ENCODE data around the gene CCDC15.

The CCDC15 gene, protein sequence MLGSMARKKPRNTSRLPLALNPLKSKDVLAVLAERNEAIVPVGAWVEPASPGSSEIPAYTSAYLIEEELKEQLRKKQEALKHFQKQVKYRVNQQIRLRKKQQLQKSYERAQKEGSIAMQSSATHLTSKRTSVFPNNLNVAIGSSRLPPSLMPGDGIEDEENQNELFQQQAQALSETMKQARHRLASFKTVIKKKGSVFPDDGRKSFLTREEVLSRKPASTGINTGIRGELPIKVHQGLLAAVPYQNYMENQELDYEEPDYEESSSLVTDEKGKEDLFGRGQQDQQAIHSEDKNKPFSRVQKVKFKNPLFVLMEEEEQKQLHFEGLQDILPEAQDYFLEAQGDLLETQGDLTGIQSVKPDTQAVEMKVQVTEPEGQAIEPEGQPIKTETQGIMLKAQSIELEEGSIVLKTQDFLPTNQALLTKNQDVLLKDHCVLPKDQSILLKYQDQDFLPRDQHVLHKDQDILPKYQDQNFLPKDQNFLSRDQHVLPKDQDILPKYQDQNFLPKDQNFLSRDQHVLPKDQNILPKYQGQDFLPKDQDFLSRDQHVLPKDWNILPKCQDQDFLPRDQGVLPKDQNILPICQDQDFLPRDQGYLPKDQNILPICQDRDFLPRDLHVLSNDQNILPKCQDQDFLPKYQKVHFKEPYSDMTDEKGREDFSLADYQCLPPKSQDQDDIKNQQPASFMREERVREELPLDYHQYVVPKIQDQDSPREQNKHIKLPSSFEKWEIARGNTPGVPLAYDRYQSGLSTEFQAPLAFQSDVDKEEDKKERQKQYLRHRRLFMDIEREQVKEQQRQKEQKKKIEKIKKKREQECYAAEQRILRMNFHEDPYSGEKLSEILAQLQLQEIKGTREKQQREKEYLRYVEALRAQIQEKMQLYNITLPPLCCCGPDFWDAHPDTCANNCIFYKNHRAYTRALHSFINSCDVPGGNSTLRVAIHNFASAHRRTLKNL

DNA sequence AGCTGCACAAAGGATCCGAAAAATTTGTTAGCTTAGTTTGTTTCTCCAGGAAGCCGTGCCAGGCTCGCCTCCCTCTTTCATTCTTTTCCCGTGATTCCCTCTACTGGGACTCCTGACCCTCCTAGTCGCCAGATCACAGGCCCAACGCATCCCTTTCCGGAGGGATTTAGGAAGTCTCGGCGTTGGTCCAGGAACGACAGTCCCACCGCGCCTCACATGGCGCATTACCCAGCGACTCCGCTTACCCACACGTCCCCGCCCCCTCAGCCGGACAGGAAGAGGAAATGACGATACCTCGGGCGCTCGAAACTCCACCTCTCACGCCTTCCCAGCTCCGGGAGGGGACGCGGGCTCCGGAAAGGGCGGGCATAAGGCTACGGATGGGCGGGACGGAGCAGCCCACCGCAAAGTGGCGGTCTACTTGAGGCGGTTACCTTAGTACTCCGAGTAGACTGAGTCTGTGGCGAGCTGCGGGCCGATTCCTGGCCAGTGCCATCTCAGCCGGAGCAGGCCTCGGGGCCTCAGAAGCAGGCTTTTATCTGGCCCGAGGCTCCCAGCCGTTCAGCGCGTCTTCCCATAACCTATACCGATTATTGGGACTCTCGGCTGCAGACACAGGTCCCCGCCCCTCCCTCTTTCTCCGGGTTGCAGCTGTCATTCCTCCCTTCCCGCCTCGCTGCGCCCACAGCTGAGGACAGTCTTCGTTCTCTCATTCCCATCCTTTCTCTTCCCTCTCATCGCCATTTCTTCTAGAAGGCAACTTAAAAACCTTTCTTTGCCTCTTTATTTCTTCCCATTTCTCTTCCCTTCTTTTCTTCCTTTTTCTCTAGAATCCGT is at the start of gene CCDC15:
Gene CCDC15 (plus strand): TSS at position 450 of the 837 bp plus-strand sequence. CDS start 531 bp downstream, outside the sequence.
- DNase-seq, result peak; percentile 99

DNA sequence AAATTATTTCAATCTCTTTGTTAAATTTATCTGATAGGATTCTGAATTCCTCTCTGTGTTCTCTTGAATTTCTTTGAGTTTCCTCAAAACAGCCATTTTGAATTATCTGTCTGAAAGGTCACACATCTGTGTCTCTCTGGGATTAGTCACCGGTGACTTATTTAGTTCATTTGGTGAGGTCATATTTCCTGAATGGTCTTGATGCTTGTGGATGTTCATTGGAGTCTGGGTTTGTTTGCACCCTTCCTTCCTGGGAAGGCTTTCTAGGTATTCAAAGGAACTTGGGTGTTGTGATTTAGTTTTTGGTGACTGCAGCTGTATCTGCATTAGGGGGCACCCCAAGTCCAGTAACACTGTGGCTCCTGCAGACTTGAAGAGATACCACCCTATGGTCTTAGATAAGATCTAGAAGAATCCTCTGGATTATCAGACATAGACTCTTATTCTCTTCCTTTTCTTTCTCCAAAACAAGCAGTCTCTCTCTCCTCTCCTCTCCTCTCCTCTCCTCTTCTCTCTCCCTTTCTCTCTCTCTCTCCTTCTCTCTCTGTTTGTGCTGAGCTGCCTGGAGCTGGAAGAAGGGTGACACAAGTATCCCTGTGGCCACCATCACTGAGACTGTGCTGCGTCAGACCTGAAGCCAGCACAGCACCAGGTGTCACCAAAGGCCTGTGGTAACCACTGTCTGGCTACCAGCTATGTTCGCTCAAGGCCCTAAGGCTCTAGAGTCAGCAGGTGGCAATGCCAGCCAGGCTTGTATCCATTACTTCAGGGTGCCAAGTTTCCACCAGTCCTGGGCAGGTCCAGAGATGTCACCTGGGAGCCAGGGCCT is 38.2 kb upstream of the CCDC15 start:
- no peak for DNase-seq

DNA sequence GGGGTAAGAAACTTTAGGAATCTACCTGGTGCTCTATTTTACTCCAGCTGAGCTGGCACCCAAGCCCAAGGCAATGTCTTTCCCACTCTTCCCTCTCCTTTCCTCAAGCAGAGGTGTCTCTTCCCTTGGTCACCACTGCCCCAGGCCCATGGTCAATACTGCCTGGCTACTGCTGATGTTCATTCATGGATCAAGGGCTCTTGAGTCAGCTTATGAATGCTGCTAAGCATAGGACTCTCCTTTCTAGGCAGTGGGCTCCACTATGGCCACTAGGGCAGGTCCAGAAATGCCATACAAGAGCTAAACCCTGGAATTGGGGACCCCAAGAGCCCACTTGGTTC is 37.7 kb upstream of the CCDC15 start:
- DNase-seq, result no peak

DNA sequence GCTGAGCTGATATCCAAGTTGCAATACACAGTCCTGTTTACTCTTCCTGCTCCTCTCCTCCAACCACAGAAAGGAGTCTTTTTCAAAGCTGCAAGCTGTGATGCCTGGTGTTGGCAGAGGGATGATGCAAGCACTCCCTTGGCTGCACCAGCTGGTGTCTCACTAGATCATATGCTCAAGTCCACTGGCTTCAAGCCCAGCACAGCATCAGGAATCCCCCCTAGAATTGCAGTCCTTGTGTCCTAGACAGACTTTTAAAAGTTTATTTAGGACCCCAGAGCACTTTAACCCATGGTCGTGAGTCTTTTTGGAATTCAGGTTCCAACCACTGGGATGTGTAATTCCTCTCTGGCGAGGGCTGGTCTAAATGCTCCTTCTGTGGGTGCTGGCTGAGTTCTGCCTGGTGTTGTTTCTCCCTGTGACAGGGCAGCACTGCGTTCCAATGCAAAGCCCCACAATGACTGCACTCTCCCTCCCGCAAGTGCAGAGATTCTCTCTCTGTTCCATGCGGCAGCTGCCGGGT is 36.8 kb upstream of the CCDC15 start:
- no peak for DNase-seq

DNA sequence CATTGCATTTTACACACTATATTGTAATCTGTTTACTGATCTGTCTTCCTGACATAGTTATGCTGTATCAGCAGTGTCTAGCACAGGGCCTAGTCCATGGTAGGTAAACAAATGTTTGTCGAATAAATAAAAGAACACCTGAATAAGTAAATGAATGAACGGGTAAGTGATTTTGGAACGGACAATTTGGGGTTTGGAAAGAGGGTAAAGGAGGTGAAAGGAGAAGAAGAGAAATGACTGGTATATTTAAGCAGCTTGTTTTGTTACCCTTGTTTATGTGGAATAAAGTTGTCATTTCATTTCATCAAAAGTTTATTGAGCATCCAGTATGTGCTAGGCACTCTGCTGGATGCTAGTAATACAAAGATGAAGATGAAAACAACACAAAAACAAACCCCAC is 35.1 kb upstream of the CCDC15 start, which contains the start of gene HEPN1:
Gene HEPN1 (plus strand): TSS at position 301 of the 400 bp plus-strand sequence.
- DNase-seq, result no peak

DNA sequence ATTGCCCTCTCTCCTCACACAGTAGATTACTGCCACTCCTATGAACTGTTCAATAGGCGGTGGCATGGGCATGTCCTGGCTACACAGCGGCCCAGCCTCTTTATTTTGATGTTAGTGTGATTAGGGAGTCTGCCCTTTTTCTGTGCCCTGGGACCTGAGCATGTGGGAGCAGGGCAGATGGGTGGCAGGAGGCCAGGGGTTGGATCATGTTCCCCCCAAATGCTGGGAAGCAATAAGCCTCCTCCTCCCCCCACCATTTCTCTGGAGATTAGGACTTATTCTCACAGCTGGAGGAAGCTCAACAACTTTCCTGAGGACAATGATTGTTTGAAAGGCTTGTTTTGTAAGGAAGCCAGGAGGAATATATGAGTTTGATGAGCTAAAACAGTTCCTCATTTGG is 34.1 kb upstream of the CCDC15 start:
- DNase-seq, result no peak

DNA sequence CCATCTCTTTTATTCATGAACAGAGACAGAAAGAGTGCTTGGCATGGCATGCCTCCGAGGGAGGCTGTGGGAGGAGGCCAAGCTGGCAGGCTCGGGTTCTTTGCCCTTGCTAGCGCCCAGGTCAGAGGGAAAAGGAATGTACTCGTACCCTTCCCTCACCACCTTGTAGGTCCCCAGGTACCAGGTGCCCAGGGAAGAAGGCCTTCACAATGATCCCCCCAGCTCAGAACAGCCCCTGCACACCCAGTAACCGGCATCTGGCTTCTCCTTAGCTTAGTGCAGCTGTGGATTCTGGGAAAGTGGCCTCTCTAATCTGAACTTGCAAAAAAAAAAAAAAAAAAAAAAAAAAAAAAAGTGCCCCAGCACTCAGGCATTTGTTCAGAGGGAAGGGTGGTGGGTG is 33.6 kb upstream of the CCDC15 start:
- no peak for DNase-seq

DNA sequence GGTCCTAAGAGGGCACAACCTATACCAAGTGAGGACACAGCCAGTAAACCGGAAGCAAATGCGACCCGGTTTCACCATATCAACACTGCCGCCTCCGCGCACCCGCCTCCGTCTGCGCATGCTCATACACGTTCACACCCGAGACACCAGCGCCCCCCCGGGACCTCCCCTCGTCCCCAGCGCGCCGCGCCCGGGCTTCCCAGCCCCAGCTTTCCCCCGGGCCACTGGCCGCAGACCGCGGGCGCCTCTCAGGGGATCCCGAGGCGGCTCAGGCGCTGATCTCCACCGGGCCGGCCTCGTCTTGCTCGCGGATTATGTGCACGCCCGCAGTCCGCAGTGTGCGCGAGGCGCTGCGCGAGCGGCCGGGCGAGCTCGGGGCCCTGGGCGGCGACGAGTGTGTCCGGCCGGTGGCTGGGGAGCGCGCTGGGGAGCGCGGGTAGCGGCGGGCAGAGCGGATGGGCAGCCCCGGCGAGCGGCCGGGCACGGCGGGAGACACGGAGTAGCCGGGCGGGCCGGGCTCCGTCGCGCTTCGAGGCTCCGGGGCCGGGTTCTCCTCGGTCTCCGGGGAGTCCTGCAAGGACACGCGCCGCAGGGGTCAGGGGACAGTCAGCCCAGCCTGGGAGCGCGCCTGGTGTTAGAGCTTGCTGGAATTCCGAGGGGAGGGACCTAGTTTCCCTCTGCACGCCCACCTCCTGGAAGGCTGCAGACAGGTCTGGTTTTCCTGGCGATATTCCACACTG is 33.0 kb upstream of the CCDC15 start:
- DNase-seq, result peak; percentile 74

DNA sequence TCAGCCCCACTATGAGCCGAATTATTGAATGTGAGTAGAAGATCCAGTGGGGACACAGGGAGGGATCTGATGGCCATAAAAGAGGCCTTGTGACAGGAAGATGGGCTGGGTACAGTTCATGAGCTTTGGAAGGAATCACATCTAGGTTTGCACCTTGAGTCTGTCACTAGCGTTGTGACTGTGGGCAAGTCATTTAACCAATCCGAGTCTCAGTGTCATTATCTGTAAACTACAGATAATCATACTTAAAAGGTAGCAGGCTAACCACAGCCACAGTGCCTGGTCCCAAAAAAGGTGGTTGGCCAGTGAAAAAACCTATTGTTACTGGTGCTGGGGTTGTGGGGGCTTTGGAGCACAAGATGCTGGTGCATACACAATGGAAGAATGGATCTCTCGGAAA is 31.2 kb upstream of the CCDC15 start:
- no peak for DNase-seq

DNA sequence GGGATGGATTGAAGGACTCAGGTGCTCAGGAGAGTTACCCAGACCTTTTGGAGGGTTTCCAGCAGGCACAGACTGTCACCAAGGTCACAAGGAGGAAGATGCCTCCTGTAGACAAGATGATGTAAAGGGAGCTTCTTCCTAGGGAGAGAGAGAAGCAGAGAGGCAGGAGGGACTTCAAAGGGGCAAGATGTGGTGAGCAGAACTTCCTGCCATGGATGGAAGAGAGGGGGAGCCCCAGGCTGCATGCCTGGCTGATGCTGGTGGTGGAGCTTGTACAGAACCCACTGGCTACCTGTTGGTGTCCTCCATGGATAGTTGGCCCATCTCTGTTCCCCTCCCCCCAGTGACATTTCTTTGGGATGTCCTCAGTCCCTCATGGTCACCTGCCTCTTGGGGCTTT is 30.7 kb upstream of the CCDC15 start:
- no peak for DNase-seq

DNA sequence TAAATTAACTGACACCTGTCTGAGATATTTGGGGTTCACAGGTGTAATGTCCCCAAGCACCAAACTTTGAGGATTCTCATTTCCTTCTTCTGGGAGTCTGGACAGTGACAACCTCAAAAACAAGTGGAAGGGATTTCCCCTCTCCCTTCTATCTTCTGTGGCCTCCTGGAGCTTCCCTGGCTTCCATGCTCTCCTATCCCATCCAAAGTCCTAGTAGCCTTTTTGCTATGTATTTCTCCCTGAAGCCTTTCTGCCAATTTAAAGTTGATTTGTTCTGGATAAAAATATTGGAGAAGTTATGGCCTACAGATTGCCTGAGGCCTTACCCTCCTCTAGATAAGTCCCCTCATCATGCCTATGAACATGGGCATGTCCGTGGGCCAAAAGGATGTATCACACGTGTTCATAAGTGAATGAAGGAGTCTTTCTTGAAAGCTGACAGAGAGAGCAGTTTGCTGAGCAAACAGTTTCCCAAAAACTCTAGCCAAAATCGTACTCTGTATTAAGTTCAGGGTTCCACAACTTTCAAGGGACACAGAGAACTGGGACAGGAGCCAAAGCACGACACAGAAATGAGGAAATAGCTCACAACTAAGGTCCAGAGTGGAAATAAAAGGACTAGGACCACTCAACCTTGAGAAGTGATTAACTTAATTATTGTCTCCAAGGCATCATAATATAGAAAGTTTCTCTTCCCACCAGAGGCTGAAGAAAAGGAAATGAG is 24.9 kb upstream of the CCDC15 start:
- DNase-seq, result no peak

DNA sequence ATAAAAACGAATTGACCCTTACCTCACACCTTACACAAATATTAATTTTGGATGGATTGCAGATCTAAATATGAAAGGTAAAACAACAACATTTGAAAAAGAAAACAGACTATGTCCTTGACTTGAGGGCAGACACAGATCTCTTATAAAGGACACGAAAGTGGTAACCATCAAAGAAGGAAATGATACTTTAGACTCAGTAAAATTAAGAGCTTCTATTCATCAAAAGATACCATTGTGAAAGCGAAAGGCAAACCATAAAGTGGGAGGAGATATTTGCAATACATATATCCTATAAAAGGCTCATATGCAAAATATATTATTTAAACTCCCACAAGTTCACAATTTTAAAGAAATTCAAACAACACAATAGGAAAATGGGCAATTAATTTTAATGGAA is 23.2 kb upstream of the CCDC15 start:
- DNase-seq, result no peak

DNA sequence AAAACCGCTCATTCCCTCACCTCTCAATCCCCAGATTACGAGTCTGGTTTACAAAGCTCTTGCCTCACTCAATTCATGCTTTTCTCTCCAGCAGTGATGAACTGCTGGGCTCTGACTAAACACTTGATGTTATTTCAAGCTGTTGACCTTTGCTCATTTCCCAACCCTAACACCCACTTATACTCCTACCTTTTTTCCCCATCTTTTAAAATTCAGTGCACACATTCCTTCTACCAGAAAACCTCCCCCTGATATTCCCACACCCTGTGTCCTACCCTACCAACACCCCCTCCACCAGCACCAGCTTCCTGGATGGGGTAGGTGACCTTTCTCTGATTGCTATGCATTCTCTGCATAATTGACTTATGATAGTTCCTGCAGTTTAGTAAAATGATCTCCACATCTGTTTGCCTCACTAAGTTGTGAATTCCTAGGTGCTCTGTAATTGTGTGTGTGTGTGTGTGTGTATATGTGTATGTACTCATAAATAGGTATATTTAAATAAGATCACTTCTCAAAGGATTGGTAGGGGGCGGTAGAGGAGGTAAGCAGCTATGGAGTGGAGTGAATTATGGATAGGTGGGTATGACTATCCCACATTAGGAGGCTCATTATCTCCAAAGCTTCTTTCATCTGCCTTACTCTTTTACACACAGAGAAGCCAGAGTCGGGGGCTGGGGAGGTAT is 19.0 kb upstream of the CCDC15 start:
- no peak for DNase-seq

DNA sequence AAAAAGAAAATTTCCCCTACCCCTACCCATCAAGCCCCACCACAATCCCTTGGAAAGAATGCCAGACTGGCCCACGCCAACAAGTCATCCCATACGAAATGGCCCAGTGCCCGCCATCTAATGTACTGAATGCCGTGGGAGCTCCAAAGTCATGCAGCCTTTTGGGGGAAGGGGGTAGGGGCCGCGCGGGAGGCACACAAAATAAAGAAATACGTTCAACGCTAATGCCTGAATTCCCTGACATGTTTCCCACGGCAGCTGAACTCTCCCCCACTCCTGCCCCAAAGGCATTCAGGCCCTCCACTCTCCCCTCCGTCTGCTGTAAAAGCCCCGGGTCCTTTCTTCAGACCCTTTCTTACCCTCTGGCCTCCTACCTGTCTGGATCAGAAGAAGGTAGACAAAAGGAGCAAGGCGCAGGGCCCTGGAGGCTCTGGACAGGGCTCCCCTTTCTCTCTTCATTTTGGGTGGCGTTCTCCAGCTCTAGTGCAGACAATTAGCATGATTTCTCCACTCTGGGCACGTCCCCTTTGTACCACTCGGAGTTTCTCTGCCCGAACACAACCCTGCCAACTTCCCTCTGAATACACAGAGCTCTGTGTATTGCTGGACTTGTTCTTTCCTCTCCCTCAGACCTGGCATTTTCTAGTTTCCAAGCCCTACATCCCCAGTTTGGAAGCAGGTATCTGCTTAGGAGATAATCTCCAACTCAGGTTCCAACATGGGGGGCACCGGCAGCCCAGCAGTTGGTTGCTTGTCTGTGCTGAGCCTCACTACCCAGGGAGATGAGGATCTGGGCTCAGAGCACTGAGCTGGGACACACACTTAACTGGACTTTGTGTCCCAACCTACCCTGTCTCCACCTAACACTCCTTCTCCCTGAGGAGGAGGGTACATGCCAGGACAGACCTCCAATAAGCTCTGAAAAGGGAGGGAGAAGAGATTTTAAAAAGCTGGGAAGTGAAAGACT is 18.2 kb upstream of the CCDC15 start, which contains the start of gene HEPACAM:
Gene HEPACAM (minus strand): TSS at position 500 of the 967 bp plus-strand sequence. CDS start 41 bp downstream, at position 459.
- DNase-seq, result no peak

DNA sequence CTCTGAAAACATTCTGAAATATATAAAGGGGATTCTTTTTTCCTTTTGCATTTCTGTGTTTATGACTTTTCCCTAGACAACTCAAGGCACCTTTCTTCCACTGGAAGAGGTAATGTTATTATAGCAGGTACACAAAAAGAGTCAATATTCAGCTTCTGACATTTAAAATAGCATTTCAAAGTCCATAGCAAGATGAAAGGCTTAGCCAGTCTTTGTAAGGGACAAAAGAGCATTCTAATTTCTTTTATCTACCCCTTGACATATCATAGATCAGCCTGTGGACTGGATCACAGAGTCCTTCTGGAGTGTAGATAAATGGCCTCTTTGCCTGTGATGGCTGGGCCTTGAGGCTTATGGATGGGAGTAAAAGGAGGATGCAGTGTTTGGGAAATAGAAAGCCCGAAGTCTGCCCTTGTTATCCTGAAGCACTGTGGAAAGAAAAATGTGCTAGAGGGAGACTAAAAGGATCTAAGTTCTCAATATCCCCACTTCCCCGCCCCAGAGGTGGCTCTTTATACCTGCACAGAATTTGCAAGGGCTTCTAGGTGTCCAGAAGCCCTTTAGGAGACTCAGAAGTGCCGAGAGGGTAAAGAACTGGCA is 16.6 kb upstream of the CCDC15 start:
- DNase-seq, result no peak

DNA sequence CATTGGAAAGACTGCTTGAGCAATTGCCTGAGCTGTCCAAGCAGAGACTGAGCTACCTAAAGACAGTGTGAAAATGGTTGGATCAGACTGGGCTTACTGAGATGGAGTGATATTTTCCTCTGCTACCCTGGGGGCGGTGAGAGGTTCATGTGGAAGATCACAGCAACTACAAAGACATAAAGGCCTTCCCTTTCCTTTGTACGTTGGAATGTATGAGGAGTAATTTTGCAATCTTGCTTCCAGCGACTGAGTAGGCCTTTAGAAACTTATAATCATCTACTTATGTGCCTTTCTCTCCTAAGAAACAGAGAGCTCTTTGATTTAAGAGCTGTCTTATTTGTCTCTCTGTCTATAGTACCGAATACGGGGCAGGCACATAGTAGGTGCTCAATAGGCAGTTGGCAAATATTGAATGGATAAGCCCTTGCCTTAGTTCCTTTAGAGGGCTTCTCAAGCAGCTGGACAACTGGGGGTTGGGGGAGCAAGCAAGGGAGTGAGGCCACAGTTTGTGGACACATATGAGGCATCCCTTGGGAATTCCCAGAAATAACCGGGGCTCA is 15.7 kb upstream of the CCDC15 start:
- no peak for DNase-seq

DNA sequence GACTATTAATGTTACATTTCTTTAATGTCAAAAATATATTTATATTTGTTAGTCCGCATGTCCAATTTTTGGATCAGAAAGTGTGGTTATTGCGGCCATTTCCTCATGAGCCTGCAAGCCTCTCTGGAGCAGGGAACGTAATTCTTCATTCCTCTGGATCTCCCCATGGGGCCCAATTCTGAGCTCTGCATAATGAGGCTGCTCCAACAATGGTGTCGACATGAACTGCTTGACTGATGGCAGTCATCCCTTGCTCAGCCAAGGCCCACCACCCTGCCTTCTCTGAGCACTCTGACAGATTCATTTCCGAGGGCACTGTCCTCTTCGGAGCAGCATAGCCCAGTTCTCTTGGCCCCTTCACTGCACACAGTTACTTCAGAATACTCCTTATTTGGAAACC is 15.0 kb upstream of the CCDC15 start:
- DNase-seq, result no peak

DNA sequence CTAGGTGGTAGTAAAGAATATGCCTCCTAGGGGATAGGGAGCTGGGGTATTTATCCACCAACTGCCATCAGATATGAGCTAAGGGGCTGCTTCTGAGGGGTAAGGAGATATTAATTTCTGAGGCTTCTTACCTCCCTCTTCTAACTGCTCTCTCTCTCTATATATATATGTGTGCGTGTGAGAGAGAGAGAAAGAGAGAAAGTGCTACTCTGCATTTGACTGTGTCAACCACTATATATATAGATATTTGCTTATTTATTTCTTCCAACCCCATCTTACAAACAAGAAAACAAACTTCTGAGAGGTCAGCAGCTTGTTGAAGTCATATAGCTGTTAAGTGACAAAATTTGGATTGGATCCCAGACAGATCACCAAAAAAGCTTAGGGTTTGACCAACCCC is 12.3 kb upstream of the CCDC15 start:
- no peak for DNase-seq
